Head of caudate nucleus (tissue), 42 donors: Measurements from ENCODE around the gene WT1.

Experiments used
- DNase-seq, 42 donors: peaks; one replicate each; pipeline versions ENCODE4 v3.0.0 to v3.0.0-alpha.2; 2020 to 2021; ENCODE audit warnings: mixed read lengths in 7 of 42
- intact Hi-C: fragments of 100-400 bp; cut with DNase I; formaldehyde crosslinking; loops from one replicate; pipeline ENCODE4 v1.15.0; 2022

WT1 gene

GRCh38 chr11:32427616-32427934 is 7.8 kb downstream of the WT1 start:
- intact Hi-C loops, result no loop called here
- DNase-seq, result no peak

GRCh38 chr11:32426819-32427615 is 8.3 kb downstream of the WT1 start:
- intact Hi-C loops, result no loop called here
- peak in 27 of 42 donors; percentile 7 to 54 (median 30) for DNase-seq

- intact Hi-C loops, result no loop called here
- DNase-seq, result no peak
These were observed 9.1 kb downstream of the WT1 start for GRCh38 chr11:32426192-32426591.

GRCh38 chr11:32425761-32426160 is 9.6 kb downstream of the WT1 start:
- intact Hi-C loops, result no loop called here
- DNase-seq, result no peak

- peak in 1 of 42 donors; percentile 0 for DNase-seq
- intact Hi-C loops, result no loop called here
These were observed 12.8 kb downstream of the WT1 start for GRCh38 chr11:32422545-32422944.

GRCh38 chr11:32421992-32422391 is 13.3 kb downstream of the WT1 start:
- peak in 1 of 42 donors; percentile 7 for DNase-seq
- intact Hi-C loops, result no loop called here

- DNase-seq, result peak in 1 of 42 donors; percentile 32
- intact Hi-C loops, result no loop called here
These were observed 14.1 kb downstream of the WT1 start for GRCh38 chr11:32420937-32421901.

- DNase-seq, result no peak
- intact Hi-C loops, result no loop called here
These were observed 15.2 kb downstream of the WT1 start for GRCh38 chr11:32420139-32420538.

- DNase-seq, result peak in 1 of 42 donors; percentile 16
- intact Hi-C loops, result no loop called here
These were observed 16.5 kb downstream of the WT1 start for GRCh38 chr11:32418836-32419235.

GRCh38 chr11:32417806-32418205 is 17.5 kb downstream of the WT1 start:
- intact Hi-C loops, result no loop called here
- no peak for DNase-seq

- intact Hi-C loops, result no loop called here
- DNase-seq, result no peak
These were observed 19.0 kb downstream of the WT1 start for GRCh38 chr11:32416301-32416700.

GRCh38 chr11:32414925-32415324 is 20.4 kb downstream of the WT1 start:
- intact Hi-C loops, result no loop called here
- DNase-seq, result no peak

- intact Hi-C loops, result no loop called here
- no peak for DNase-seq
These were observed 23.3 kb downstream of the WT1 start for GRCh38 chr11:32411942-32412615.

GRCh38 chr11:32405592-32405991 is 29.7 kb downstream of the WT1 start:
- intact Hi-C loops, result no loop called here
- DNase-seq, result no peak

GRCh38 chr11:32402836-32403235 is 32.5 kb downstream of the WT1 start:
- intact Hi-C loops, result no loop called here

GRCh38 chr11:32400670-32401369 is 34.5 kb downstream of the WT1 start:
- DNase-seq, result peak in 16 of 42 donors; percentile 9 to 64 (median 22)
- intact Hi-C loops, result no loop called here

More at GRCh38 chr11:32402836-32403235, 32.5 kb downstream of the WT1 start:
- no peak for DNase-seq

GRCh38 chr11:32400196-32400595 is 35.1 kb downstream of the WT1 start:
- intact Hi-C loops, result no loop called here
- DNase-seq, result peak in 24 of 42 donors; percentile 2 to 55 (median 16)

- DNase-seq, result no peak
- intact Hi-C loops, result no loop called here
These were observed 38.3 kb downstream of the WT1 start for GRCh38 chr11:32396991-32397390.

GRCh38 chr11:32396331-32396730 is 39.0 kb downstream of the WT1 start:
- intact Hi-C loops, result no loop called here
- DNase-seq, result no peak
